WTC11 (cell line): ENCODE measurements around the gene MYL4. TPM values are rescaled to one million over a fixed set of nuclear protein-coding genes. Genes with fewer than 3 reads are reported as not detected.

Experiments used
- ATAC-seq: fragments of 200-7000 bp; cut with Tn5 transposase; 2 replicates; pipeline ENCODE4 v1.10.0; 2021; ENCODE audit warnings: mild to moderate bottlenecking, moderate library complexity
- CTCF ChIA-PET: fragments of 300-600 bp; sonication (Branson Sonifier 250); formaldehyde crosslinking; loops from one replicate; lab custom pipeline; 2021; ENCODE audit warnings: antibody characterized with exemption; lab: Charles Lee
- POLR2A ChIA-PET: fragments of 350-600 bp; sonication (Branson Sonifier 250); formaldehyde crosslinking; loops from one replicate; lab custom pipeline; 2021; ENCODE audit warnings: antibody characterized with exemption; lab: Charles Lee
- DNase-seq: peaks from one replicate; pipeline ENCODE4 v3.0.0; 2021; ENCODE audit warnings: low spot score
- H3K27ac Mint-ChIP-seq: 2 replicates; pipeline ENCODE4 v1.8.0; 2021; ENCODE audit warnings: mixed read lengths
- H3K27me3 Mint-ChIP-seq: 2 replicates; pipeline ENCODE4 v1.8.0; 2021; ENCODE audit warnings: low read depth, mild to moderate bottlenecking, moderate library complexity, mixed read lengths
- H3K36me3 Mint-ChIP-seq: 2 replicates; pipeline ENCODE4 v1.8.0; 2021; ENCODE audit warnings: mixed read lengths
- H3K4me1 Mint-ChIP-seq: 2 replicates; pipeline ENCODE4 v1.8.0; 2022; ENCODE audit warnings: mixed read lengths
- H3K4me3 Mint-ChIP-seq: 2 replicates; pipeline ENCODE4 v1.8.0; 2021; ENCODE audit warnings: mild to moderate bottlenecking, moderate library complexity, mixed read lengths
- H3K9me3 Mint-ChIP-seq: 2 replicates; pipeline ENCODE4 v1.8.0; 2021; ENCODE audit warnings: mixed read lengths
- CREB1 ChIP-seq: sonication (generic); formaldehyde crosslinking; IDR thresholded peaks from 2 replicates; pipeline ENCODE4 v1.8.0; 2023; ENCODE audit warnings: mild to moderate bottlenecking, missing genetic modification reagents
- GRHL2 ChIP-seq: fragments of 250-450 bp; sonication (Bioruptor Pico); IDR thresholded peaks from 2 replicates; pipeline ENCODE4 v1.8.0; 2022; ENCODE audit warnings: mild to moderate bottlenecking, moderate library complexity; ENCODE audit not compliant: insufficient replicate concordance, severe bottlenecking
- KAT7 ChIP-seq: sonication (generic); formaldehyde crosslinking; IDR thresholded peaks from 2 replicates; pipeline ENCODE4 v1.8.1; 2023; ENCODE audit warnings: missing genetic modification reagents, mild to moderate bottlenecking, borderline replicate concordance
- NFYB ChIP-seq: sonication (generic); formaldehyde crosslinking; conservative IDR thresholded peaks from 2 replicates; pipeline ENCODE4 v1.8.0; 2022; ENCODE audit warnings: low read depth, missing genetic modification reagents
- RELA ChIP-seq: sonication (generic); formaldehyde crosslinking; IDR thresholded peaks from 2 replicates; pipeline ENCODE4 v1.8.1; 2022; ENCODE audit warnings: missing genetic modification reagents, mild to moderate bottlenecking, borderline replicate concordance
- SOX15 ChIP-seq: fragments of 250-450 bp; sonication (Bioruptor Pico); IDR thresholded peaks from 2 replicates; pipeline ENCODE4 v1.9.0; 2021; ENCODE audit warnings: mild to moderate bottlenecking
- SP1 ChIP-seq: sonication (generic); formaldehyde crosslinking; conservative IDR thresholded peaks from 2 replicates; pipeline ENCODE4 v1.8.1; 2022; ENCODE audit warnings: missing genetic modification reagents
- ZNF138 ChIP-seq: sonication (generic); formaldehyde crosslinking; conservative IDR thresholded peaks from 2 replicates; pipeline ENCODE4 v1.8.1; 2022; ENCODE audit warnings: mild to moderate bottlenecking, moderate library complexity, missing genetic modification reagents
- ZNF317 ChIP-seq: sonication (generic); formaldehyde crosslinking; IDR thresholded peaks from 2 replicates; pipeline ENCODE4 v1.8.1; 2023; ENCODE audit warnings: low read depth, mild to moderate bottlenecking, moderate library complexity, missing genetic modification reagents, borderline replicate concordance
- ZNF416 ChIP-seq: fragments of 250-450 bp; sonication (Bioruptor Pico); IDR thresholded peaks from 2 replicates; pipeline ENCODE4 v1.9.0; 2021; ENCODE audit warnings: mild to moderate bottlenecking, inconsistent platforms
- ZNF671 ChIP-seq: fragments of 250-450 bp; sonication (Bioruptor Pico); IDR thresholded peaks from 2 replicates; pipeline ENCODE4 v1.8.0; 2021; ENCODE audit warnings: mild to moderate bottlenecking
- total RNA-seq: library from RNA; stranded (reverse); gene quantifications from 3 replicates; pipeline ENCODE4 v1.2.3, GENCODE V29; 2021
- TF ChIP-seq, protein P1 (sequence below): sonication (generic); formaldehyde crosslinking; IDR thresholded peaks from 2 replicates; pipeline ENCODE4 v1.8.1; 2022; ENCODE audit warnings: mild to moderate bottlenecking, moderate library complexity, missing genetic modification reagents
- TF ChIP-seq, protein P2 (sequence below): sonication (generic); formaldehyde crosslinking; IDR thresholded peaks from 2 replicates; pipeline ENCODE4 v1.8.0; 2022; ENCODE audit warnings: mild to moderate bottlenecking, missing genetic modification reagents
- TF ChIP-seq, protein P3 (sequence below): sonication (generic); formaldehyde crosslinking; IDR thresholded peaks from 2 replicates; pipeline ENCODE4 v1.8.1; 2022; ENCODE audit warnings: low read depth, missing genetic modification reagents, borderline replicate concordance
- TF ChIP-seq, protein P4 (sequence below): sonication (generic); formaldehyde crosslinking; IDR thresholded peaks from 2 replicates; pipeline ENCODE4 v1.8.1; 2022; ENCODE audit warnings: missing genetic modification reagents, borderline replicate concordance
- TF ChIP-seq, protein P5 (sequence below): fragments of 200-600 bp; IDR thresholded peaks from 2 replicates; pipeline ENCODE4 v1.8.0; 2022; ENCODE audit warnings: antibody characterized with exemption
- TF ChIP-seq, protein P6 (sequence below): fragments of 250-450 bp; sonication (Bioruptor Pico); IDR thresholded peaks from 2 replicates; pipeline ENCODE4 v1.8.0; 2021; ENCODE audit warnings: mild to moderate bottlenecking
- TF ChIP-seq, protein P7 (sequence below): sonication (generic); formaldehyde crosslinking; conservative IDR thresholded peaks from 2 replicates; pipeline ENCODE4 v1.8.1; 2023; ENCODE audit warnings: mild to moderate bottlenecking, low read depth, missing genetic modification reagents, moderate library complexity

The MYL4 gene
- total RNA-seq, 1 experiment from 2014 or later, result 0.50 TPM

DNA sequence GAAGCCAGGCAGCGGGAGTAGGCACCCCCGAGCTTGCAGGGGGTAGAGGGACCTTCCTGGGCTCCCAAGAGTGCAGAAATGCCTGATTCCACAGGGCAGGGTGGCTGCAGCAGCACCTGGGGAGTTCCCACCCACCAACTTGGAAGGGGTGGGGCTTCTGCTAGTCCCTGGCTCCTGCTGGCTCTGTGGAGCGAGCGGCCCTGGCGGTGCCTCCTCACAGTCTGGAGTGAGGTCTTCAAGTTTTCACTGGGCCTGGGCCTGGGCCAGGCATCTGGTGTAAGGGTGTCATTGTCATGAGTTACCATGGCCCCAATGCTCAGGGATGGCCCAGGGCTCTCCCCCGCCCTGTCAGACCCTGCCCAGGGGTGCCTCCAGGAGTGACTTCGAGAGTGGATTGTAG, 28.7 kb downstream of the MYL4 start:
- ChIA-PET CTCF (no interaction called here), POLR2A (no interaction called here)
- no peaks in the 10 kb centered on the region for H3K9me3 Mint-ChIP-seq
- no peaks in the 10 kb centered on the region for H3K27me3 Mint-ChIP-seq
- DNase-seq, result no peak
- H3K36me3 Mint-ChIP-seq, result no peaks in the 10 kb centered on the region
- no peak overlapping the region for H3K27ac Mint-ChIP-seq
- H3K4me3 Mint-ChIP-seq, result no peak overlapping the region
- no peak for ATAC-seq
- H3K4me1 Mint-ChIP-seq, result 0 out of 2 replicates have a peak, but pooled peaks cover 4% of the 10 kb centered on the region
- TF ChIP-seq, protein P1, sequence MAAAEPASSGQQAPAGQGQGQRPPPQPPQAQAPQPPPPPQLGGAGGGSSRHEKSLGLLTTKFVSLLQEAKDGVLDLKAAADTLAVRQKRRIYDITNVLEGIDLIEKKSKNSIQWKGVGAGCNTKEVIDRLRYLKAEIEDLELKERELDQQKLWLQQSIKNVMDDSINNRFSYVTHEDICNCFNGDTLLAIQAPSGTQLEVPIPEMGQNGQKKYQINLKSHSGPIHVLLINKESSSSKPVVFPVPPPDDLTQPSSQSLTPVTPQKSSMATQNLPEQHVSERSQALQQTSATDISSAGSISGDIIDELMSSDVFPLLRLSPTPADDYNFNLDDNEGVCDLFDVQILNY (CRISPR knock-in tag), result no peak
- TF ChIP-seq, protein P2, sequence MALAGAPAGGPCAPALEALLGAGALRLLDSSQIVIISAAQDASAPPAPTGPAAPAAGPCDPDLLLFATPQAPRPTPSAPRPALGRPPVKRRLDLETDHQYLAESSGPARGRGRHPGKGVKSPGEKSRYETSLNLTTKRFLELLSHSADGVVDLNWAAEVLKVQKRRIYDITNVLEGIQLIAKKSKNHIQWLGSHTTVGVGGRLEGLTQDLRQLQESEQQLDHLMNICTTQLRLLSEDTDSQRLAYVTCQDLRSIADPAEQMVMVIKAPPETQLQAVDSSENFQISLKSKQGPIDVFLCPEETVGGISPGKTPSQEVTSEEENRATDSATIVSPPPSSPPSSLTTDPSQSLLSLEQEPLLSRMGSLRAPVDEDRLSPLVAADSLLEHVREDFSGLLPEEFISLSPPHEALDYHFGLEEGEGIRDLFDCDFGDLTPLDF, result no peak
- TF ChIP-seq ZNF416 (CRISPR knock-in tag) (no peak), CREB1 (CRISPR knock-in tag) (no peak), NFYB (CRISPR knock-in tag) (no peak), ZNF671 (no peak), SOX15 (CRISPR knock-in tag) (no peak), ZNF138 (CRISPR knock-in tag) (no peak), ZNF317 (CRISPR knock-in tag) (no peak), GRHL2 (no peak), SP1 (CRISPR knock-in tag) (no peak), KAT7 (no peak), RELA (CRISPR knock-in tag) (no peak)
- TF ChIP-seq, protein P3, sequence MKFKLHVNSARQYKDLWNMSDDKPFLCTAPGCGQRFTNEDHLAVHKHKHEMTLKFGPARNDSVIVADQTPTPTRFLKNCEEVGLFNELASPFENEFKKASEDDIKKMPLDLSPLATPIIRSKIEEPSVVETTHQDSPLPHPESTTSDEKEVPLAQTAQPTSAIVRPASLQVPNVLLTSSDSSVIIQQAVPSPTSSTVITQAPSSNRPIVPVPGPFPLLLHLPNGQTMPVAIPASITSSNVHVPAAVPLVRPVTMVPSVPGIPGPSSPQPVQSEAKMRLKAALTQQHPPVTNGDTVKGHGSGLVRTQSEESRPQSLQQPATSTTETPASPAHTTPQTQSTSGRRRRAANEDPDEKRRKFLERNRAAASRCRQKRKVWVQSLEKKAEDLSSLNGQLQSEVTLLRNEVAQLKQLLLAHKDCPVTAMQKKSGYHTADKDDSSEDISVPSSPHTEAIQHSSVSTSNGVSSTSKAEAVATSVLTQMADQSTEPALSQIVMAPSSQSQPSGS (CRISPR knock-in tag), result no peak
- TF ChIP-seq, protein P4, sequence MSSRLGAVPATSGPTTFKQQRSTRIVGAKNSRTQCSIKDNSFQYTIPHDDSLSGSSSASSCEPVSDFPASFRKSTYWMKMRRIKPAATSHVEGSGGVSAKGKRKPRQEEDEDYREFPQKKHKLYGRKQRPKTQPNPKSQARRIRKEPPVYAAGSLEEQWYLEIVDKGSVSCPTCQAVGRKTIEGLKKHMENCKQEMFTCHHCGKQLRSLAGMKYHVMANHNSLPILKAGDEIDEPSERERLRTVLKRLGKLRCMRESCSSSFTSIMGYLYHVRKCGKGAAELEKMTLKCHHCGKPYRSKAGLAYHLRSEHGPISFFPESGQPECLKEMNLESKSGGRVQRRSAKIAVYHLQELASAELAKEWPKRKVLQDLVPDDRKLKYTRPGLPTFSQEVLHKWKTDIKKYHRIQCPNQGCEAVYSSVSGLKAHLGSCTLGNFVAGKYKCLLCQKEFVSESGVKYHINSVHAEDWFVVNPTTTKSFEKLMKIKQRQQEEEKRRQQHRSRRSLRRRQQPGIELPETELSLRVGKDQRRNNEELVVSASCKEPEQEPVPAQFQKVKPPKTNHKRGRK (CRISPR knock-in tag), result no peak
- TF ChIP-seq, protein P5, sequence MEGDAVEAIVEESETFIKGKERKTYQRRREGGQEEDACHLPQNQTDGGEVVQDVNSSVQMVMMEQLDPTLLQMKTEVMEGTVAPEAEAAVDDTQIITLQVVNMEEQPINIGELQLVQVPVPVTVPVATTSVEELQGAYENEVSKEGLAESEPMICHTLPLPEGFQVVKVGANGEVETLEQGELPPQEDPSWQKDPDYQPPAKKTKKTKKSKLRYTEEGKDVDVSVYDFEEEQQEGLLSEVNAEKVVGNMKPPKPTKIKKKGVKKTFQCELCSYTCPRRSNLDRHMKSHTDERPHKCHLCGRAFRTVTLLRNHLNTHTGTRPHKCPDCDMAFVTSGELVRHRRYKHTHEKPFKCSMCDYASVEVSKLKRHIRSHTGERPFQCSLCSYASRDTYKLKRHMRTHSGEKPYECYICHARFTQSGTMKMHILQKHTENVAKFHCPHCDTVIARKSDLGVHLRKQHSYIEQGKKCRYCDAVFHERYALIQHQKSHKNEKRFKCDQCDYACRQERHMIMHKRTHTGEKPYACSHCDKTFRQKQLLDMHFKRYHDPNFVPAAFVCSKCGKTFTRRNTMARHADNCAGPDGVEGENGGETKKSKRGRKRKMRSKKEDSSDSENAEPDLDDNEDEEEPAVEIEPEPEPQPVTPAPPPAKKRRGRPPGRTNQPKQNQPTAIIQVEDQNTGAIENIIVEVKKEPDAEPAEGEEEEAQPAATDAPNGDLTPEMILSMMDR, result no peak
- TF ChIP-seq, protein P6, sequence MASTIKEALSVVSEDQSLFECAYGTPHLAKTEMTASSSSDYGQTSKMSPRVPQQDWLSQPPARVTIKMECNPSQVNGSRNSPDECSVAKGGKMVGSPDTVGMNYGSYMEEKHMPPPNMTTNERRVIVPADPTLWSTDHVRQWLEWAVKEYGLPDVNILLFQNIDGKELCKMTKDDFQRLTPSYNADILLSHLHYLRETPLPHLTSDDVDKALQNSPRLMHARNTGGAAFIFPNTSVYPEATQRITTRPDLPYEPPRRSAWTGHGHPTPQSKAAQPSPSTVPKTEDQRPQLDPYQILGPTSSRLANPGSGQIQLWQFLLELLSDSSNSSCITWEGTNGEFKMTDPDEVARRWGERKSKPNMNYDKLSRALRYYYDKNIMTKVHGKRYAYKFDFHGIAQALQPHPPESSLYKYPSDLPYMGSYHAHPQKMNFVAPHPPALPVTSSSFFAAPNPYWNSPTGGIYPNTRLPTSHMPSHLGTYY (CRISPR knock-in tag), result no peak
- TF ChIP-seq, protein P7, sequence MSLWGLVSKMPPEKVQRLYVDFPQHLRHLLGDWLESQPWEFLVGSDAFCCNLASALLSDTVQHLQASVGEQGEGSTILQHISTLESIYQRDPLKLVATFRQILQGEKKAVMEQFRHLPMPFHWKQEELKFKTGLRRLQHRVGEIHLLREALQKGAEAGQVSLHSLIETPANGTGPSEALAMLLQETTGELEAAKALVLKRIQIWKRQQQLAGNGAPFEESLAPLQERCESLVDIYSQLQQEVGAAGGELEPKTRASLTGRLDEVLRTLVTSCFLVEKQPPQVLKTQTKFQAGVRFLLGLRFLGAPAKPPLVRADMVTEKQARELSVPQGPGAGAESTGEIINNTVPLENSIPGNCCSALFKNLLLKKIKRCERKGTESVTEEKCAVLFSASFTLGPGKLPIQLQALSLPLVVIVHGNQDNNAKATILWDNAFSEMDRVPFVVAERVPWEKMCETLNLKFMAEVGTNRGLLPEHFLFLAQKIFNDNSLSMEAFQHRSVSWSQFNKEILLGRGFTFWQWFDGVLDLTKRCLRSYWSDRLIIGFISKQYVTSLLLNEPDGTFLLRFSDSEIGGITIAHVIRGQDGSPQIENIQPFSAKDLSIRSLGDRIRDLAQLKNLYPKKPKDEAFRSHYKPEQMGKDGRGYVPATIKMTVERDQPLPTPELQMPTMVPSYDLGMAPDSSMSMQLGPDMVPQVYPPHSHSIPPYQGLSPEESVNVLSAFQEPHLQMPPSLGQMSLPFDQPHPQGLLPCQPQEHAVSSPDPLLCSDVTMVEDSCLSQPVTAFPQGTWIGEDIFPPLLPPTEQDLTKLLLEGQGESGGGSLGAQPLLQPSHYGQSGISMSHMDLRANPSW (CRISPR knock-in tag), result no peak
